Uterus (tissue), 4 donors: Measurements from ENCODE around the gene HS6ST3. TPM values are rescaled to one million over a fixed set of nuclear protein-coding genes. Genes with fewer than 3 reads are reported as not detected.

Source experiments
- DNase-seq, 2 donors: peaks; one replicate each; pipeline ENCODE4 v3.0.0-alpha.2; 2019 to 2020
- H3K27ac ChIP-seq, 2 donors: fragments of 200-600 bp; sonication (generic); 1 replicate in 1 of 2; 2 replicates in 1 of 2; pipeline ENCODE4 v1.5.1; 2016 to 2018
- H3K27me3 ChIP-seq, 2 donors: fragments of 200-600 bp; sonication (generic); one replicate each; pipeline ENCODE4 v1.5.1; 2018 to 2019; ENCODE audit warnings: control low read depth in 1 of 2
- H3K36me3 ChIP-seq, 2 donors: fragments of 200-600 bp; sonication (generic); one replicate each; pipeline ENCODE4 v1.5.1; 2019; ENCODE audit warnings: control low read depth in 1 of 2
- H3K4me1 ChIP-seq, 2 donors: fragments of 200-600 bp; sonication (generic); one replicate each; pipeline ENCODE4 v1.5.1; 2018 to 2019; ENCODE audit warnings: control low read depth in 1 of 2
- H3K4me3 ChIP-seq, 2 donors: fragments of 200-600 bp; sonication (generic); 1 replicate in 1 of 2; 2 replicates in 1 of 2; pipeline ENCODE4 v1.5.1; 2018 to 2019; ENCODE audit warnings: mild to moderate bottlenecking in 1 of 2
- H3K9me3 ChIP-seq, 2 donors: fragments of 200-600 bp; sonication (generic); one replicate each; pipeline ENCODE4 v1.5.1; 2019; ENCODE audit warnings: control low read depth in 1 of 2
- POLR2A ChIP-seq, 2 donors: fragments of 450-650 bp; IDR thresholded peaks; one replicate each; pipeline ENCODE4 v1.6.1; 2016; ENCODE audit warnings: antibody characterized with exemption in 2 of 2, mild to moderate bottlenecking in 1 of 2, moderate library complexity in 1 of 2
- intact Hi-C: fragments of 100-400 bp; cut with DNase I; formaldehyde crosslinking; loops from one replicate; pipeline ENCODE4 v1.15.1; 2023; ENCODE audit warnings: low total_unique reads
- total RNA-seq, 4 donors: library from RNA; depleted of rRNA in 3 of 4; stranded (reverse); fragments of >200 nt in 3 of 4; gene quantifications; one replicate each; pipeline versions ENCODE4 v1.1.0 to v1.2.4, GENCODE V29; 2014 to 2023
- TF ChIP-seq, protein P1 (sequence below), 4 experiments: fragments of 200-600 bp in 2 of 4; fragments of 450-650 bp in 2 of 4; sonication (generic) in 2 of 4; IDR thresholded peaks; one replicate each; pipeline ENCODE4 v1.5.1; 2016 to 2019; ENCODE audit warnings: antibody characterized with exemption in 4 of 4, mild to moderate bottlenecking in 2 of 4, moderate library complexity in 1 of 4
- donor health status: DM: yes; HTN: yes; CAD: no.

Gene HS6ST3
- total RNA-seq, 4 donors from 2014 or later: 1.3 to 8.7 (median 5.3) TPM

DNA sequence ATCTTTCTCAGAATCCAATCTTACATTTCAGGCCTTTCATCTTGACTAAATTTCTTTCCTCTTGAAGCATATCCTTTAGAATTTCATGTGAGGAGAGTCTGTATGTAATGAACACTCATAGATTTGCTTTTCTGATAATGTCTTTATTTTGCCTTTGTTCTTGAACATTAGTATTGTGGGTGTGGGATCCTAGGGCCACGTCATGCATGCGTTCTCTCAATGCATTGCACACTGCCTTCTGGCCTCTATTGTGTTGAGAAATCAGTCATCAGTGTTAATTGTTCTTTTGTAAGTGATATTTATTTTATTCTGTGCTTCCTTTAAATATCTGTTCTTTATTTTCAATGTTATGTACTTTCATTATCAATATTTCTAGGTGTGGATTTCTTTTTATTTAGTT, 539.4 kb downstream of the HS6ST3 start:
- no peaks in the 10 kb centered on the region for H3K27me3 ChIP-seq
- H3K27ac ChIP-seq: no peak overlapping the region
- H3K4me1 ChIP-seq: no peaks in the 10 kb centered on the region
- no peak for DNase-seq
- intact Hi-C loops: no loop called here
- no peak for TF ChIP-seq POLR2A (IDR thresholded peaks at IDR 0.05)
- TF ChIP-seq, protein P1, sequence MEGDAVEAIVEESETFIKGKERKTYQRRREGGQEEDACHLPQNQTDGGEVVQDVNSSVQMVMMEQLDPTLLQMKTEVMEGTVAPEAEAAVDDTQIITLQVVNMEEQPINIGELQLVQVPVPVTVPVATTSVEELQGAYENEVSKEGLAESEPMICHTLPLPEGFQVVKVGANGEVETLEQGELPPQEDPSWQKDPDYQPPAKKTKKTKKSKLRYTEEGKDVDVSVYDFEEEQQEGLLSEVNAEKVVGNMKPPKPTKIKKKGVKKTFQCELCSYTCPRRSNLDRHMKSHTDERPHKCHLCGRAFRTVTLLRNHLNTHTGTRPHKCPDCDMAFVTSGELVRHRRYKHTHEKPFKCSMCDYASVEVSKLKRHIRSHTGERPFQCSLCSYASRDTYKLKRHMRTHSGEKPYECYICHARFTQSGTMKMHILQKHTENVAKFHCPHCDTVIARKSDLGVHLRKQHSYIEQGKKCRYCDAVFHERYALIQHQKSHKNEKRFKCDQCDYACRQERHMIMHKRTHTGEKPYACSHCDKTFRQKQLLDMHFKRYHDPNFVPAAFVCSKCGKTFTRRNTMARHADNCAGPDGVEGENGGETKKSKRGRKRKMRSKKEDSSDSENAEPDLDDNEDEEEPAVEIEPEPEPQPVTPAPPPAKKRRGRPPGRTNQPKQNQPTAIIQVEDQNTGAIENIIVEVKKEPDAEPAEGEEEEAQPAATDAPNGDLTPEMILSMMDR (IDR thresholded peaks at IDR 0.05): no peak
- no peaks in the 10 kb centered on the region for H3K36me3 ChIP-seq
- no peaks in the 10 kb centered on the region for H3K9me3 ChIP-seq
- no peak overlapping the region for H3K4me3 ChIP-seq

- intact Hi-C loops: no loop called here
- DNase-seq: no peak
- Histone ChIP-seq H3K9me3 (no peaks in the 10 kb centered on the region), H3K27ac (no peak overlapping the region), H3K27me3 (no peaks in the 10 kb centered on the region), H3K4me3 (no peak overlapping the region), H3K4me1 (no peaks in the 10 kb centered on the region), H3K36me3 (no peaks in the 10 kb centered on the region)
- TF ChIP-seq POLR2A (IDR thresholded peaks at IDR 0.05): no peak
- TF ChIP-seq, protein P1 (IDR thresholded peaks at IDR 0.05): no peak
These were observed 542.8 kb downstream of the HS6ST3 start for GRCh38 chr13:96632536-96633320.

DNA sequence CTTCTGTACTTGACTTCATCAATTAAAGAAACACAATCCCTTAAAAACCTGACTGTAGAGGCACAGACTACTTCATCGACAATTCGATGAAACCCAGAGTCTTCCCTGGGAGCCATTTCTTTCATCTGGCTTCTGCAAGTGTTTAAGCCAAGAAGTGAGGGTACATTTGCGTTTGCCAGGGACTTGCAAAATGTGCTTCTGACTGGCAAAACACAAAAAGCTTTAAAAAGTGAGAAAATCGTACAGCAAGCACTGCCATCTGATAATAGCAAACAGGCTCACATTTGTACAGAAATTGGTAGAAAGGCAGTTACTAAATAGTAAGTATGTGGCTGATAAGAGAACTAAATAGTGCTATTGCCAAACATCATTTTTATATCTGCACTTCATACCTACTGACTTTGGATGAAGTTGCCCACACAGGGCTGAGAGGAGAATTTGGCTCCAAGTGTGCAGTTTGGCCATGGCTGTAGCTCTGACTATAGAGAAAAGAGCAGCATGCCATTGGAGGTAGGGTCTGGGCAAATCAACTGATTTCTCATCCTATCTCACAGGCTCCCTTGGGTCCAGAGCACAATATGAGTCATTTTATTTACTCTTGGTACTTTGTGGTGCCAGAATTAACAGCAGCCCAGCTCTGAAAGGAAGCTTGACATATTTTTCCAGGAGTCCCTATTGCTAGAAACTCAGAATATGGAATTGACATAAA, 546.2 kb downstream of the HS6ST3 start:
- no peak overlapping the region for H3K27ac ChIP-seq
- H3K9me3 ChIP-seq: no peaks in the 10 kb centered on the region
- no peak for DNase-seq
- H3K36me3 ChIP-seq: no peaks in the 10 kb centered on the region
- TF ChIP-seq, protein P1 (IDR thresholded peaks at IDR 0.05): no peak
- TF ChIP-seq POLR2A (IDR thresholded peaks at IDR 0.05): no peak
- H3K27me3 ChIP-seq: no peaks in the 10 kb centered on the region
- intact Hi-C loops: no loop called here
- H3K4me1 ChIP-seq: no peaks in the 10 kb centered on the region
- H3K4me3 ChIP-seq: no peak overlapping the region

DNA sequence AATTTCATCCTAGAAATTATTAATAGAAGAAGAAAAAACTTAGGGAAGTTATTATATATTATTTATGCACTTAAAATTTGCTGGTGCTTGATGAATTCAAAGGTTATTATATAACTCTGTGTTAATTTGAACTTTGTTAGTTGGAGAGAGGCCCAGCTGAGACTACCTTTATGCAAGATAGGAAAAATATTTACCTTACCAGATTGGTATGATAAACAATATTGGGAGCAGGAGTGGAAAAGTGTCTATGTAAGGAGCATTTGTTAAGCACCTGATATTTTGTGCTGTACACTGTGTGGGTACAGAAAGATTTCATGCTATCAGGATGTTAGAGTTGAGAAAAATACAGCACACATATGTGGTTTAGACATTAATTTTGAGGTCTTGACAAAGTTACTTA, 547.1 kb downstream of the HS6ST3 start:
- H3K4me1 ChIP-seq: no peaks in the 10 kb centered on the region
- no peaks in the 10 kb centered on the region for H3K9me3 ChIP-seq
- H3K4me3 ChIP-seq: no peak overlapping the region
- no peak for DNase-seq
- H3K27me3 ChIP-seq: no peaks in the 10 kb centered on the region
- no peak overlapping the region for H3K27ac ChIP-seq
- intact Hi-C loops: no loop called here
- TF ChIP-seq, protein P1 (IDR thresholded peaks at IDR 0.05): no peak
- no peak for TF ChIP-seq POLR2A (IDR thresholded peaks at IDR 0.05)
- no peaks in the 10 kb centered on the region for H3K36me3 ChIP-seq

- intact Hi-C loops: no loop called here
These were observed 556.2 kb downstream of the HS6ST3 start for GRCh38 chr13:96646101-96646500.

More at GRCh38 chr13:96646101-96646500, 556.2 kb downstream of the HS6ST3 start:
- no peaks in the 10 kb centered on the region for H3K4me1 ChIP-seq
- no peaks in the 10 kb centered on the region for H3K9me3 ChIP-seq
- no peak overlapping the region for H3K4me3 ChIP-seq
- H3K36me3 ChIP-seq: no peaks in the 10 kb centered on the region
- DNase-seq: no peak
- TF ChIP-seq POLR2A (IDR thresholded peaks at IDR 0.05): no peak
- TF ChIP-seq, protein P1 (IDR thresholded peaks at IDR 0.05): no peak
- H3K27me3 ChIP-seq: no peaks in the 10 kb centered on the region
- no peak overlapping the region for H3K27ac ChIP-seq
